B cell (primary cell): ENCODE results near the gene TNFRSF19. TPM values are rescaled to one million over a fixed set of nuclear protein-coding genes. Genes with fewer than 3 reads are reported as not detected.

Experiments used
- ATAC-seq: fragments of 200-7000 bp; cut with Tn5 transposase; one replicate; pipeline ENCODE4 v1.10.0; 2021; ENCODE audit warnings: low read depth, mild to moderate bottlenecking, moderate number of reproducible peaks, moderate library complexity
- CTCF ChIA-PET: fragments of 350-600 bp; sonication (Branson Sonifier 250); formaldehyde crosslinking; loops from one replicate; lab custom pipeline; 2021; ENCODE audit warnings: antibody characterized with exemption, inconsistent platforms; lab: Charles Lee
- POLR2A ChIA-PET: fragments of 350-600 bp; sonication (Branson Sonifier 250); formaldehyde crosslinking; loops from one replicate; lab custom pipeline; 2021; ENCODE audit warnings: antibody characterized with exemption; lab: Charles Lee
- DNase-seq: peaks from one replicate; pipeline ENCODE4 v3.0.0; 2013
- H2AFZ ChIP-seq: 2 replicates; pipeline ENCODE4 v1.6.1; 2012; ENCODE audit warnings: mild to moderate bottlenecking, low read depth, low read length; ENCODE audit not compliant: insufficient read depth, poor library complexity, severe bottlenecking
- H3K27ac ChIP-seq, 2 donors: 1 replicate in 1 of 2; 2 replicates in 1 of 2; pipeline ENCODE4 v1.5.1; 2012 to 2013; ENCODE audit warnings: low read length in 2 of 2, mild to moderate bottlenecking in 2 of 2, moderate library complexity in 1 of 2
- H3K27me3 ChIP-seq, 4 experiments: fragments of 200-600 bp in 1 of 4; sonication (generic) in 1 of 4; replicated peaks in 1 of 4; 1 replicate in 2 of 4; 2 replicates in 2 of 4; pipeline versions ENCODE4 v1.6.1 to v1.7.0; 2013 to 2016; ENCODE audit warnings: low read length in 3 of 4, mild to moderate bottlenecking in 2 of 4, mixed read lengths in 1 of 4, moderate library complexity in 1 of 4; ENCODE audit not compliant: insufficient read depth in 4 of 4, control insufficient read depth in 3 of 4; ENCODE audit errors: control extremely low read depth in 1 of 4
- H3K36me3 ChIP-seq, 2 experiments: replicated peaks in 1 of 2; 1 replicate in 1 of 2; 2 replicates in 1 of 2; pipeline versions ENCODE4 v1.6.1 to v1.7.1; 2013; ENCODE audit warnings: low read length in 1 of 2; ENCODE audit not compliant: insufficient read depth in 2 of 2, control insufficient read depth in 1 of 2; ENCODE audit errors: control extremely low read depth in 1 of 2, extremely low read depth in 1 of 2
- H3K4me1 ChIP-seq, 2 donors: fragments of 200-600 bp in 1 of 2; sonication (generic) in 1 of 2; 1 replicate in 1 of 2; 2 replicates in 1 of 2; pipeline versions ENCODE4 v1.5.1 to v1.6.1; 2013 to 2017; ENCODE audit warnings: low read length in 2 of 2; ENCODE audit not compliant: control insufficient read depth in 2 of 2, insufficient read depth in 2 of 2
- H3K4me2 ChIP-seq: replicated peaks from 2 replicates; pipeline ENCODE3; 2012; ENCODE audit warnings: mild to moderate bottlenecking, low read depth, low read length; ENCODE audit not compliant: poor library complexity, severe bottlenecking
- H3K4me3 ChIP-seq, 5 experiments: fragments of 200-600 bp in 1 of 5; sonication (generic) in 1 of 5; 1 replicate in 3 of 5; 2 replicates in 2 of 5; pipeline versions ENCODE4 v1.5.1 to v1.7.0; 2011 to 2016; ENCODE audit warnings: low read length in 4 of 5, mild to moderate bottlenecking in 4 of 5, low read depth in 2 of 5, control low read depth in 1 of 5, moderate library complexity in 1 of 5; ENCODE audit not compliant: insufficient read depth in 1 of 5; ENCODE audit errors: control extremely low read depth in 1 of 5, extremely low read depth in 1 of 5
- H3K79me2 ChIP-seq: fragments of 200-600 bp; sonication (generic); one replicate; pipeline ENCODE4 v1.6.0; 2016; ENCODE audit warnings: low read length; ENCODE audit not compliant: control insufficient read depth, insufficient read depth
- H3K9ac ChIP-seq: fragments of 200-600 bp; sonication (generic); 2 replicates; pipeline ENCODE4 v1.6.1; 2017; ENCODE audit warnings: mild to moderate bottlenecking, low read length, moderate library complexity
- H3K9me3 ChIP-seq, 3 donors: one replicate each; pipeline versions ENCODE4 v1.6.1 to v1.7.1; 2013; ENCODE audit warnings: low read length in 2 of 3; ENCODE audit not compliant: control insufficient read depth in 2 of 3, insufficient read depth in 1 of 3; ENCODE audit errors: control extremely low read depth in 1 of 3
- H4K20me1 ChIP-seq: 2 replicates; pipeline ENCODE4 v1.6.0; 2012; ENCODE audit warnings: mild to moderate bottlenecking, low read length; ENCODE audit not compliant: insufficient read depth, control insufficient read depth, poor library complexity, severe bottlenecking
- H3K27ac Mint-ChIP-seq: one replicate; pipeline ENCODE4 v1.8.0; 2021; ENCODE audit warnings: mixed read lengths
- H3K27me3 Mint-ChIP-seq: one replicate; pipeline ENCODE4 v1.8.0; 2021; ENCODE audit warnings: mixed read lengths
- H3K4me1 Mint-ChIP-seq: one replicate; pipeline ENCODE4 v1.8.0; 2021; ENCODE audit warnings: mixed read lengths
- H3K4me3 Mint-ChIP-seq: one replicate; pipeline ENCODE4 v1.8.0; 2021; ENCODE audit warnings: mixed read lengths
- H3K9me3 Mint-ChIP-seq: one replicate; pipeline ENCODE4 v1.8.0; 2022; ENCODE audit warnings: mixed read lengths; ENCODE audit not compliant: insufficient read depth
- CTCF ChIP-seq: fragments of 200-600 bp; IDR thresholded peaks from one replicate; pipeline ENCODE4 v1.8.0; 2022; ENCODE audit warnings: antibody characterized with exemption, mild to moderate bottlenecking
- EZH2 ChIP-seq: IDR thresholded peaks from 2 replicates; pipeline ENCODE4 v1.6.1; 2012; ENCODE audit warnings: borderline replicate concordance, low read depth, mild to moderate bottlenecking, moderate library complexity, low read length; ENCODE audit not compliant: insufficient read depth, poor library complexity, severe bottlenecking
- WGBS: methylation state at CpG from one replicate; pipeline ENCODE4 v1.1.5; 2013; ENCODE audit warnings: missing lambda C conversion rate; ENCODE audit not compliant: insufficient coverage; 5-methylcytosine and 5-hydroxymethylcytosine counted together
- intact Hi-C: fragments of 100-400 bp; cut with micrococcal nuclease; formaldehyde crosslinking; loops from one replicate; pipeline ENCODE4 v1.10.0; 2022
- polyA plus RNA-seq: library from polyadenylated mRNA; depleted of rRNA; stranded (reverse); fragments of >200 nt; gene quantifications from 2 replicates; pipeline ENCODE4 v1.2.3, GENCODE V29; 2012
- total RNA-seq, 2 donors: library from RNA; stranded (reverse); fragments of 120-200 nt in 1 of 2; gene quantifications; 1 replicate in 1 of 2; 2 replicates in 1 of 2; pipeline versions ENCODE4 v1.2.3 to v1.2.4, GENCODE V29; 2013 to 2022

The TNFRSF19 gene
- total and polyA plus RNA-seq, 2 donors (not counting 1 experiment from before 2014, with no cell fraction given): 0.36 TPM; not detected in 1

DNA sequence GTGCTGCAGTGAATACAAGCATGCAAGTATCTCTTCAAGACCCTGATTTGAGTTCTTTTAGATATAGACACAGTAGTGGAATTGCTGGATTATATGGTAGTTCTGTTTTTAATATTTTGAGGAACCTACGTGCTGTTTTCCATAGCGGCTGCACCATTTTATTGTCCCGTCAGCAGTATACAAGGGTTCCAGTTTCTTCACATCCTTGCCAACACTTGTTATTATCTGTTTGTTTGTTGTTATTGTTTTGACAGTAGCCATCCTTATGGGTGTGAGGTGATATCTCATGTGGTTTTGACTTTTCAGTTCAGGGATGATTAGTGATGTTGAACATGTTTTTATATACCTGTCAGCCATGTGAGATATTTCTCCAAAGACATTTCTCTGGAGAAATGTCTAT, 53.2 kb downstream of the TNFRSF19 start:
- 90% methylated on average over 3 of the region's 3 CpGs for WGBS
- no peaks in the 10 kb centered on the region for H3K4me1 ChIP-seq
- intact Hi-C loops: no loop called here
- H3K4me3 ChIP-seq: no peak overlapping the region
- H3K27ac ChIP-seq: no peak overlapping the region
- Mint-ChIP-seq H3K27ac (no peak overlapping the region), H3K4me3 (no peak overlapping the region), H3K27me3 (peaks cover 13% of the 10 kb centered on the region), H3K9me3 (no peaks in the 10 kb centered on the region), H3K4me1 (no peaks in the 10 kb centered on the region)
- TF ChIP-seq CTCF: no peak
- no peaks in the 10 kb centered on the region for H3K36me3 ChIP-seq
- no peak overlapping the region for H2AFZ ChIP-seq
- no peaks in the 10 kb centered on the region for H3K9me3 ChIP-seq
- no peak overlapping the region for H3K4me2 ChIP-seq
- ChIA-PET CTCF (no interaction called here), POLR2A (no interaction called here)
- ATAC-seq (no peak), DNase-seq (no peak)
- no peaks in the 10 kb centered on the region for H3K79me2 ChIP-seq
- peaks cover 0 to 6% (median 0%) of the 10 kb centered on the region in 4 experiments for H3K27me3 ChIP-seq
- H3K9ac ChIP-seq: no peak overlapping the region
- H4K20me1 ChIP-seq: no peaks in the 10 kb centered on the region

- intact Hi-C loops: no loop called here
- ChIA-PET POLR2A (no interaction called here), CTCF (no interaction called here)
- H3K27me3 ChIP-seq: peaks cover 0 to 3% (median 1%) of the 10 kb centered on the region in 4 experiments
- H3K4me3 ChIP-seq: no peak overlapping the region
- WGBS: 89% methylated on average over 7 of the region's 8 CpGs
- H3K9me3 ChIP-seq: no peaks in the 10 kb centered on the region
- no peak overlapping the region for H3K4me2 ChIP-seq
- Mint-ChIP-seq H3K27me3 (peaks cover 28% of the 10 kb centered on the region), H3K4me1 (no peaks in the 10 kb centered on the region), H3K4me3 (no peak overlapping the region), H3K27ac (no peak overlapping the region), H3K9me3 (no peaks in the 10 kb centered on the region)
- ATAC-seq: no peak
- no peak overlapping the region for H2AFZ ChIP-seq
- no peaks in the 10 kb centered on the region for H4K20me1 ChIP-seq
- no peak for DNase-seq
- no peaks in the 10 kb centered on the region for H3K79me2 ChIP-seq
- H3K36me3 ChIP-seq: no peaks in the 10 kb centered on the region
- H3K27ac ChIP-seq: no peak overlapping the region
- H3K4me1 ChIP-seq: no peaks in the 10 kb centered on the region
- no peak overlapping the region for H3K9ac ChIP-seq
- TF ChIP-seq CTCF: no peak
- TF ChIP-seq EZH2: no peak
These were observed 56.5 kb downstream of the TNFRSF19 start for GRCh38 chr13:23626700-23627099.
